Amniotic epithelial cell (primary cell): ENCODE measurements around the gene ATP6V0D1.
"Not testable (repeated sequence)": the region's sequence is repeated elsewhere in the genome, so short reads cannot be mapped to it uniquely, and the experiment has no call there.

Experiments
- DNase-seq: peaks from one replicate; pipeline ENCODE4 v3.0.0-alpha.2; 2010; ENCODE audit warnings: low read depth

The ATP6V0D1 gene

GRCh38 chr16:67480833-67481560 lies at the start of gene ATP6V0D1:
ATP6V0D1 (minus strand) TSS chr16:67481157; CDS start chr16:67481086, 71 bp downstream.
- peak; percentile 95 for DNase-seq

GRCh38 chr16:67530013-67530939 lies 49.3 kb upstream of the ATP6V0D1 start:
- DNase-seq: peak; percentile 73

- DNase-seq: no peak
These were observed 48.6 kb upstream of the ATP6V0D1 start for GRCh38 chr16:67529582-67530012.

- peak; percentile 46 for DNase-seq
These were observed 48.1 kb upstream of the ATP6V0D1 start for GRCh38 chr16:67528870-67529581.

- no peak for DNase-seq
These were observed 47.4 kb upstream of the ATP6V0D1 start, which contains the start of gene RIPOR1 for GRCh38 chr16:67528222-67528869. RIPOR1 (plus strand) TSS chr16:67528829; CDS start chr16:67538447, 9,618 bp downstream.

GRCh38 chr16:67526149-67526791 lies 45.3 kb upstream of the ATP6V0D1 start:
- peak; percentile 96 for DNase-seq

GRCh38 chr16:67525176-67525860 lies 44.4 kb upstream of the ATP6V0D1 start:
- DNase-seq: peak; percentile 52

- DNase-seq: peak; percentile 86
These were observed 40.3 kb upstream of the ATP6V0D1 start for GRCh38 chr16:67521095-67521804.

GRCh38 chr16:67519242-67519641 lies 38.3 kb upstream of the ATP6V0D1 start:
- DNase-seq: no peak

- no peak for DNase-seq
These were observed 37.7 kb upstream of the ATP6V0D1 start for GRCh38 chr16:67518676-67519075.

GRCh38 chr16:67517661-67518423 lies 36.9 kb upstream of the ATP6V0D1 start:
- no peak for DNase-seq

GRCh38 chr16:67517155-67517445 lies 36.1 kb upstream of the ATP6V0D1 start:
- DNase-seq: no peak

- DNase-seq: peak; percentile 86
These were observed 35.6 kb upstream of the ATP6V0D1 start for GRCh38 chr16:67516296-67517154.

GRCh38 chr16:67514382-67514828 lies 33.4 kb upstream of the ATP6V0D1 start:
- peak; percentile 91 for DNase-seq

- DNase-seq: not testable (repeated sequence)
These were observed 32.9 kb upstream of the ATP6V0D1 start for GRCh38 chr16:67513892-67514291.

- DNase-seq: no peak
These were observed 28.1 kb upstream of the ATP6V0D1 start for GRCh38 chr16:67509016-67509415.

GRCh38 chr16:67506468-67506867 lies 25.5 kb upstream of the ATP6V0D1 start:
- DNase-seq: no peak
